Right renal pelvis (tissue), 4 donors: Measurements from ENCODE around the gene FABP7. TPM values are rescaled to one million over a fixed set of nuclear protein-coding genes. Genes with fewer than 3 reads are reported as not detected.

ENCODE experiments used
- DNase-seq, 4 donors: peaks; one replicate each; pipeline ENCODE4 v3.0.0-alpha.2; 2013; ENCODE audit warnings: low read depth in 4 of 4, low spot score in 3 of 4, missing footprints in 1 of 4
- polyA plus RNA-seq, 4 donors: library from polyadenylated mRNA; unstranded; fragments of 120-200 nt; gene quantifications; one replicate each; pipeline ENCODE4 v1.2.1, GENCODE V29; 2013; ENCODE audit not compliant: insufficient read length in 4 of 4

The FABP7 gene
- polyA plus RNA-seq, 4 donors, result 0.17 to 0.35 (median 0.25) TPM

DNA sequence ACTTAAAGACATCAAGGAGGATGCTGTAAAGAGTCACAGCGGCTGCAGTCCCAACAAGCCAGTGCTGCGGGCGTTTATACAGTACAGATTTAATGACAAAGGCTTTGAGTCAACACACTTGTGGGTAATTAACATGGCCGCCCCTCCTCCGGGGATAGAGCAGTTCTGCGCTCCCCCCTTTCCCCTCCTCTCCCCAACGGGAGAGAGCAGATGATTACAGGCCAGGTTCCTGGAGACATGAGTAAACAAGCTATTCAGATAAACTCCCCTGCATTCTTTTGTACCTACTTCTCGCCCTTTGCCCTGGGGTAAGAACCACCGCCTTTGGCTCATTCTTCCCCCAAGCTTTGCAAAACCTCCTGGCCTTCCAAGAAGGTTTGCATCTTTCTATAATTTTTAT, 23.6 kb upstream of the FABP7 start:
- no peak for DNase-seq

DNA sequence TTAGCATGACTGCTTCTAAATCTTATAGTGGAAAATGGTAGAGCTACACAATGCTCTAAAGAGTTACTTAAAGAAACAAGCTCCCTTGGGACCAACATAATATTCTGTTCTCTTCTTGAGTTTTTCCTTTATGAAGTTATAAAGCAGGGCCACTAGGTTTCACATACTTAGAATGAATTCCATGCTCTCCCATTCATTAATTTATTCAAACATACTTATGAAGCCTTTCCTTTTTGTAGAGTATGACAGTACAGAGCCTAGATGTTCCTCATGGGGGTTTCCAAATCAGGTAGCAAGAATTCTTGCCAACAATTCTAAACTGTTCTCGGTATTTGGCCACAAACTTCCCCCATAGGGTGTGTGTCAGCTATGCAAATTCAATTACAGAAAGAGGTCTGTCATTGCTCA, 20.6 kb upstream of the FABP7 start:
- DNase-seq, result no peak

DNA sequence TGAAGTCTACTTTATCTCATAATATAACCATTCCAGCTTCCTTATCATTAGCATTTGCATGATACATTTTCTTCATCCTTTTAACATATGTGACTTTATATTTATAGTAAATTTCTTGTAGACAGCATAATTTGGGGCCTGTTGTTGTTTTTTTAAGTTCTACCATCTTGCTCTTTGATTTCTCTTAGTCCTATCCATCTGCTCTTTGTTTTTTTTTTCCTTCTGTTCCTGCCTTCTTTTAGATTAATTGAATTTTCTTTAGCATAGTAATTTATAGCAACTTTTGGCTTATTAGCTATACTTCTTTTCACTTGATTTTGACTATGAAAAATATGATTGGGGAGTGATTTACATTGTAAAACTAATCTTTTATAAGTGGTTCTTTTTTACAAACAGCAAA, 19.2 kb upstream of the FABP7 start:
- no peak for DNase-seq

DNA sequence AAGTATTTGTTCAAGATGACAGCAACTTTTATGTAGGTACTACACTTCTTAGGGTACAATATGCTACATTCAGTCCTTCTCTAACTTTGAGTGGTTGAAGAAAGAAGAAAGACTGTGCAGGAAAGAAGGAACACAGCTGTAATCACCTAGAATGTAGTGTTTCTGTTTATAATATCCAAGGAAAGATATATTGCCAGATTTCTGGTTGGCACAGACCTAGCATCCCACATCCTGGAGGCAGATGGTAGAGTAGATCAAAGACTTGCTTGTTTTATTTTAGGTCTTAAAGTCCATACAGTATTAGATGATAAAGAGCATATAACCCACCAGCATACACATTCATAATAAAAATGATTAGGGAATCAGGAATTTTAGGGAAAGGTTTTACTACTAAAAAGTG, 13.3 kb upstream of the FABP7 start:
- DNase-seq, result no peak

DNA sequence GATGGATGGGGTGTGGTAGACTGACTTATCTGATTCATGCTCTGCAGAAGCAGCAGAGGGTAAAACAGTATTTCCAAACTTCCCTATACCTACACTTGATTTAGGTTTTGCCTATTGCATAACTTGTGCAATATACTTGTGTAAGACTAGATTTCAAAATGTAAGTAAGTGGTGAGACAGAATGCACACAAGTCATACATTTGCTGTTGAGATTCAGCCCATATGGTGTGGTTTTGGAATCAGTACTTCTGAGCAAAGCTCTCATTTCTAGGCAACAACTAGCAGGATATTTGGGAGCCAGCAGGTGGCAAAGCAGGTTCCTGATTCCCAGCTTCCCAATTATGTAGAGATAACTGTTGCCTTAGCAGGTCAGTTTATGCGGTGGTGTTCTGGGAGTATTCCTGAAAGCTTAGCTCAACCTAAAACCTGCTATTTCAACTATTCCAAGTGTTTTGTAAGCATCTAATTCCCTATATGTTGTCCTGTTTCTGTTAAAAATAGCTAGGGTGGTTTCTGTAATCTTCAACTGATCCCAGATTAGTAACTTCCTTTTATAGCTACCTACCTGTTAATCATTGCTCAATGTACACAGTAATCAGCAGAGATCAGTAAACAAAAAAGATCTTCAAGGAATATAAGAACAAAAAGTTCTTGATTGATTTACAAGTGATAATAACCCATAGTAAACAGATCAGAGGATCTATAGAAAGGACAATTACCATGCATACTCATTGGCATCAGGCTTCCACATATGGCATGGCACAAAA, 8.5 kb upstream of the FABP7 start:
- no peak for DNase-seq

DNA sequence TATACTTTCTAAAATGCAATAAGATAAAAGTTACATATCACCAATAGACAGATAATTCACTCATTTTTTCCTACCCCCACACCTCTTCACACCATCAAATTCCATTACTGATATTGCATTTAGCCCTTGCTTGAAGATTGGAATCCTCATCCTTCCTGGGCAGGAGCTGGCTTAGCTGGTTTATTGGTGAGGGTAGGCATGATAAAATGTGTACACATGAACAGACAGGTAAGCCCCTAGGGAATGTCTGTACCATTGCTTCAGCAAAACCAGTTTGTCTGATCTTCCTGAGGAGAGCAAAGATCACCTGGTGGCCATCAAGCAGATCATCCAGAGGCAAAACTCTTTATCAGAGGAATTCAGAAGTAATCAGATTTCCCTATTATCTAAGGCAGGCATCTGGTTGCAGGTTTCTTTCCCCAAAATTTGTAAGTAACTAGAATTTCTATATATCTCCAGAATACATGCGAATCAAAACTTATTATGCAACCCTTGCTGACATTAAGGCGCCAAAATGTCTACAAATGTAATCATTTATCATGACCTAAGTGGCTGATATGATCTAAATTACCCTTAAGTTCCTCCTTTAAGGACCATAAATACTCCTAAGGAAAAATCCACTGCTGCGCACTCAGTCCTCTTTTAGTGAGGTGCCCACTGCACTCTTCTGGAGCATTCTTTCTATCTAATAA, 6.6 kb upstream of the FABP7 start:
- no peak for DNase-seq

DNA sequence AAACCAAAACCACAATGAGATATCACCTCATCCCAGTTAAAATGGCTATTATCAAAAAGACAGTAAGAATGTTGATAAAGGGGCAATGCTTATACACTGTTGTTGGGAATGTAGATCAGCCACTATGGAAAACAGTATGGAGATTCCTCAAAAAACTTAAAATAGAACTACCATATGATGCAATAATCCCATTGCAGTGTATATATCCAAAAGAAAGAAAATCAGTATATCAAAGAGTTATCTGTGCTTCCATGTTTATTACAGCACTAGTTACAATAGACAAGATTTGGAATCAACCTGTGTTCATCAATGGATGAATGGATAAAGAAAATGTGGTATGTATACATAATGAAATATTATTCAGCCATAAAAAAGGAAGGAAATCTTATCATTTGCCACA, 3.5 kb upstream of the FABP7 start:
- no peak for DNase-seq

DNA sequence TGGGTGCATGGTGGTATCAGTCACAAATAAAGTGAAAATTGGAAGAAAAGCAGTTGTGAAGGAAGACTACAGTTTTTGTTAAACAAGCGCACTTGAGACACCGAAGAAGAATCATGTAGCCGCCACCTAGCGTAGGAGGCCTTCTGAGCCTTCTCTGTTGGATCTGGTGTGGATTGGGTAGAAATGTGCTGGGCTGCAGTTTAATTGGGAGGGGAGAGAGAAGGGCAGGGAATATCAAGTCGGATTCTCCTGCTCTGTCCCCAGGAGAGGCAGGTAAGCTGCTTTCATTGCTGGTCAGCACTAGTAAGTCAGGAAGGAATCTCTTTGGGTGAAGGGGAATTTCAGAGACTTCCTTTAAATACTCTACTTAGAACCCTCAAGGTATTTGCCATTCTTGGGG, 1.2 kb upstream of the FABP7 start:
- no peak for DNase-seq

DNA sequence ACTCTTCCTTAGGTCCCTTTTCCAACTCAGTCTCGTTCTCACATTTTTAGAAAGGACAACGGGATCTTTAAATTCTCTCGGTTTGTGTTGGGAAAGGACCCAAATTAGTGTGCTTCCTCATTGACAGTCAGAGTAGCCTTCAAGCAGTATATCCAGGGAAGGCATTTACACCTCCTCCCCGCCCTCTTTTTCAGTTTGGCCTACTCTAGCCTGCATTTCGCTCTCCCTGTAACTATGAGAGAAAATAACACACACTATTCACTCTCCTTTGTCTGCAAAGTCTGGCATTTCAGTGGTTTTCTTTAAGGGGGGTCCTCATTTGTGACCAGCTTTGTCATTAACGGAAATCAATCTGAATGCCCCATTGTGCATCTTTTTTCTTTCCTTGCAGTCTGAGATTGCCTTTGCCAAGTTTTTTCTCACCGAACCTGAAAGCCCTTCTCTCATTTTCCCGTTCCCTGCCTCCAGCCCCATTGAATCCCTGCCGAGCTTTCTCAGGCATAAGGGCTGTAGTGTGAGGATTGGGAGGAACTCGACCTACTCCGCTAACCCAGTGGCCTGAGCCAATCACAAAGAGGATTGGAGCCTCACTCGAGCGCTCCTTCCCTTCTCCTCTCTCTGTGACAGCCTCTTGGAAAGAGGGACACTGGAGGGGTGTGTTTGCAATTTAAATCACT, 393 bp upstream of the FABP7 start:
- no peak for DNase-seq

DNA sequence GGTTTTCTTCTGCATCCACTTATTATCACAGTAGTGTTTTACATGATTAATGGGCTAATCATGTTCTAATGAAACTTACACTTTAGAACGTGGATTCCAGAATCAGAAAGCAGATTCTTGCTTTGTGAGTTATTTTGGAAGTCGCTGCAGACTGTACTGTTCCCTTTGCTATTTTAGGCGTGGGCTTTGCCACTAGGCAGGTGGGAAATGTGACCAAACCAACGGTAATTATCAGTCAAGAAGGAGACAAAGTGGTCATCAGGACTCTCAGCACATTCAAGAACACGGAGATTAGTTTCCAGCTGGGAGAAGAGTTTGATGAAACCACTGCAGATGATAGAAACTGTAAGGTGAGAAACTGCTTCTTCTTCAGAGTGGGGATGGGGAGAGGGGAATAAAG, 598 bp downstream of the FABP7 start:
- DNase-seq, result no peak

DNA sequence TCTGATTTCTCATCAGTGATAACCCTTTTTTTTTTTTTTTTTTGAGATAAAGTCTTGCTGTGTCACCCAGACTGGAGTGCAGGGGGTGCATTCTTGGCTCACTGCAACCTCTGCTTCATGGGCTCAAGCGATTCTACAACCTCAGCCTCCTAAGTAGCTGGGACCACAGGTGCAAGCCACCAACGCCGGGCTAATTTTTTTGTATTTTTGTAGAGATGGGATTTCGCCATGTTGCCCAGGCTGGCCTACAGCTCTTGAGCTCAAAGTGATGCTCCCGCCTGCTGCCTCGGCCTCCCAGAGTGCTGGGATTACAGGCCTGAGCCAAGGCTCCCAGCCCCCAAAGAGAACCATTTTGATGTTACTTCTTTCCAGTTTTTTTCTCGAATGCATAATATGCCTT, 2.2 kb downstream of the FABP7 start:
- DNase-seq, result no peak

DNA sequence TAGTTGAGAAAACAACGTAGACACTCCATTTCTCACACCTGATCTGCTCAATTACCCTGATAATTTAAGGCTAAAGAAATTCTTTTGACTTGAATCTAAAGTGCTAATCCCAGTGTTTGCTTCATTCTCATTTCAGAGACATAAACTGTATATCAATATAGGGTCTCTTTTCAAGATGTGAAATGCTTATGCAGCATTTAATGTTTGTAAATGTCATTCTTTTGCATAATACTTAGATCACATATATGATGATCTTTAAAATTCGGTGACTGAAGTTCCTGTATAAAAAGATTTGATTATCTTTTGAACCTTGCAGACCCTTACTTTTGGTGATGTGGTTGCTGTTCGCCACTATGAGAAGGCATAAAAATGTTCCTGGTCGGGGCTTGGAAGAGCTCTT, 3.9 kb downstream of the FABP7 start:
- no peak for DNase-seq

DNA sequence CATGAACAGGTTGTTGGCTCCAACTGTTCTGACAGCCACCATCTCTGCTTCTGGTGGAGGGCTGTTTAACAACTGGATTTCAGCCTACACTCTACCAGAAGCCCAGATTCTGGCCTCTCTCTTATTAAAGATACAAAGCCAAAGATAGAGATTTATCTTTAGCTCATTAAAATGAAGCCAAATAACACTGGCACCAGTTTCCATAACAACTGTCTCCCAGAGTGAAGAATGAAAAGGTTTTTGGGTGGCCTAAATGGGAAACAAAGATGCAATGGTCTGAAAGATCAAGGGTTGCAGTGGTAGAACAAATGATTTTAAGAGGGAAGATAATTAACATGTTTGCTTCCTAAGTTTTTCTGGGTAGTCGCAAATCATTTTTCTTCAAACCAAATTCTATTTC, 6.4 kb downstream of the FABP7 start:
- DNase-seq, result no peak

DNA sequence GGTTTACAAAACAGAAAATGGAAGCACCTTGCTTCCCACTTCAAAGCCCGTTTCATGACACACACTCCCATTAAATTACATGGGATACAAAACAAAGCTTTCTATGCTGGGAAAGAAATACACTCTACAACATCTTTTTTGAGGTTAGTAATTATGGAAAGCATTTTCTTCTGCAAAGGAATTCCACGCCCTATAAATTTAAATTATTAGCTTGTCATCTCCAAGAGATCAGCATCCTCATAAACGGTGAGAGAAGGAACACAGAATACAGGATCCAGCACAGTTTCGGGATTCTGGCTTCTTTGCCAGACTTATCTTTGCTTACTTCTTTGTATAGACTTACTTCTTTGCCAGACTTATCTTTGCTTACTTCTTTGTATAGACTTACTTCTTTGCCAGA, 8.2 kb downstream of the FABP7 start:
- no peak for DNase-seq

DNA sequence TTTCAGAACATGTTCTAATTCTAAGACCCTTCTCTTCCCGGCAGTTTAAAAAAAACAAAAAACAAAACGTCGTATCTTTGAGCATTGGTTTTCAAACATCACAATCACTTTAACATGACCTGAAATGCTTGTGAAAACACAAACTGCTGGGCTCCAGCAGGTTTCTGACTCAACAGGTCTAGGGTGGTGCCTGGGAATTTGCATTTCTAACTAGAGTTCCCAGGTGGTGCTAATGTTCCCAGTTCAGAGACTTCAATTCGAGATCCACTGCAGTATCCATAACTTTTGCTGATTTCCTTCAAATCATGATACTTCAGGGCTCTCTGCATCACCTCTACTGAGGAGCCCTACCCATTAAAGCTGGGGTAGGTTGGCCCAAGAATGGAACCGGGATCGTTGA, 8.7 kb downstream of the FABP7 start:
- DNase-seq, result no peak

DNA sequence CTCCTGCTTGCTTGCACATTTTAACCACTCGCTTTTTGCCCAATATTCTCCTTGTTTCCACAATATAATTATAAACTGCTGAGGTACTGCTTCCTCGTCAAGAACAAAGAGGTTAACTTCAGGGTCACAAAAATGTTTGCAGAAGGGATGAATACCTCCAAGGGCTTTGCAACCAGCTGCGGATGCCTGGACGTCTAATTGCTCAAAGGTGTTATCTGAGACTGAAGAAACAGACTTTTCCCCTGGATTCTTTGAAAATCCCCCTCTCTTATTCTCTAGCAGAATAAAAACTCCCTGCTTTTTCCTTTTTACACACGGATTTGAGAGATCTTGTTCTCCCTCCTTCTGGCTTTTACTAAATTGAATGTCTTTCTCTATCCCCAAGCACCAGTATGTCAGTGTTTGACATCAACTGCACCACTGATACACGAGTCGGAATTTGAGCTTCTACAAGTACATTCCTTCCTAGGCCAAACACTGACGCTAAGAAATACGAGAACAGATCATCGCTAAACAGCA, 9.2 kb downstream of the FABP7 start:
- DNase-seq, result peak in 2 of 4 donors; percentile 52 to 59

DNA sequence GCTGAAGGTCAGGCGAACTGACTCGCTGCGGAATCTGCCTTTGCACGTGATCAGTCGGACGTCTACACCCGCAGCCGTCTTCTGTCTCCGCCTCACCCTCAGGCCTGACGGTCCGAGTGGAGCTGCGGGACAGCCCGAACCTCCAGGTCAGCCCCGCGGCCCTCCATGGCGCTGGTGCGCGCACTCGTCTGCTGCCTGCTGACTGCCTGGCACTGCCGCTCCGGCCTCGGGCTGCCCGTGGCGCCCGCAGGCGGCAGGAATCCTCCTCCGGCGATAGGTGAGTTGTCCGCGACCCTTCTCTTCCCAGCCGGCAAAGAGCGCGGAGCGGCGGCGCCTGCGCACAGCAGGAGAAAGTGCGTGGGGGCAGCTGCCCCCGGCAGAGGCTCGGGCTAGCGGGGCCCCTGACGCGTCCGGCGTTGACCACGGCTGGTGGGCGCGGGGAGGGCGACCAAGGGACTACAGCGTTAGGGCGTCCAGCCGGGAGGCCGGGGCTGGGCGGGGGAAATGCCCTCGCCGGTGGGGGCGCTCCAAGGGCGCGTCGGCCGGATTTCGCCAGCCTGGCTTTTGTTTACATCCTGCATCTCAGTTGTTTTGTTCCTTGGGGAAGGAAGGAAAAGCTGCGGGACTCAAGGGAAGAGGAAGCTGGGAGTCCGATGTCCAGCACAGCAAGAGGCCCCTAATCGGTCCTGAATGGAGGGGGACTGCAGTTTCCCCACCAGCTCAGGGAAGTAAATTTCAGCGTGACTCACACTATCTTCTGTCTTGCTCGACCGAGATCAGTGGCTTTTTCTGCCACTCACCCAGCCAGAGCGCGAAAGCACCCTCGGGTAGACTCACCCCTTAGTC, 9.9 kb downstream of the FABP7 start, which contains the start of gene SMPDL3A:
SMPDL3A (plus strand) TSS at position 77 of the 846 bp plus-strand sequence; CDS start at position 166, 89 bp downstream.
- peak in 3 of 4 donors; percentile 46 to 72 (median 65) for DNase-seq

DNA sequence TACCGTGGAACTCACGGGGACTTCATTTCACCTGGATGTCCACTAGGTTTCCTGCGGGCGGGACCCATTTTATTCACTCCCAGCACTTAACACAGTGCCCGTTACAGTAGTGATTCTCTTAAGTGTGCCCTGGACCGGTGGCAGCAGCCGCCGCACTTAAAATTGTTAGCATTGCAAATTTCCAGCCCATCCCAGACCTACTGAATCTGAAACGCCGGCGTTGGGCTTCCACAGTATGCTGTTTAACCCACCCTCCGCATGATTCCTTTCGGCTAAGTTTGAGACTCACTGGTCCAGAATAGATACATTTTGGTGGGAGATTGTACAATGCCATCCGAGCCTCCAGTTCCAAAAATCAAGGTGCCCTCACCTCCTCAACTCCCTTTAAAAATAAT, 10.5 kb downstream of the FABP7 start:
- DNase-seq, result no peak

DNA sequence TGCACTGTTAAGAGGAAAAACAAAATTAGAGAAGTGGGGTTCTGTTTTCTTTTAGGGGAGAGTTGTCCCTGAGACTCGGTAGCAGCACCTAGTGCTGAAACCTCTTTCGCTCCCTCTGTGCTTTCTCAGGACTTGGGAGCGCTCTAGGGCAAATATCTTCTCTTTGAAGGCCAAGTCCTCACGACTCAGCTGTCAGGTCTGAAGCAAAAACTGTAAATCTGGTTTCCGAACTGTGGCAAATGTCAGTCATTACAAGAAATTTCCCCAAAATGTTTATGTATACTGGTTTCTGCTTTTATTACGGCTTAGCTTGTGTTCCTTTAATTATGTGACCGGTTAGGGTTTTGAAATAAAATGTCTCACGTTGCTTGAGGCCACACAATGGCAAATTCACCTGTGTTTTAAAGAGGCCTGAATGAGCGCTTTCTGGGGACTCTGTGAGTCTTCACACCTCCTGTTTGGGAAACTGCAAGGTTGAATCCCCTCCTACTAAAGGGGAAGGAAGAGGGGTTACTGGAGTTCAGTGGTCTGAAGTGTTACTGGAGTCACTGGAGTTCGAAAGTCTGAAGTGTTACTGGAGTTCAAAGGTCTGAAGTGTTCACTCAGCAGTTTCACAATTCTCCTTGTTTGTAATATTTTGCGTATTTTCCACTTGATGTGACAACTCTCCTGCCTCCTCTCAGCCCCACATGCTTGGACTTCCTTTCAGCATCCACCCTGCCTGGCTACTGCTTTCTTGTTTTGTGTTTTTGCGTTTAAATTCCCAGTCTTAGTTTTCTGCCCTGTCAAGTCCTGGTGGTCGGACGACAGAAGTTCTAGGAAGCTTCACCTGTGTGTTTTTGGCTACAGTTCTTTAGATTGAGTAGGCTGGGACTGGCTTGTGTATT, 11.2 kb downstream of the FABP7 start:
- DNase-seq, result no peak

DNA sequence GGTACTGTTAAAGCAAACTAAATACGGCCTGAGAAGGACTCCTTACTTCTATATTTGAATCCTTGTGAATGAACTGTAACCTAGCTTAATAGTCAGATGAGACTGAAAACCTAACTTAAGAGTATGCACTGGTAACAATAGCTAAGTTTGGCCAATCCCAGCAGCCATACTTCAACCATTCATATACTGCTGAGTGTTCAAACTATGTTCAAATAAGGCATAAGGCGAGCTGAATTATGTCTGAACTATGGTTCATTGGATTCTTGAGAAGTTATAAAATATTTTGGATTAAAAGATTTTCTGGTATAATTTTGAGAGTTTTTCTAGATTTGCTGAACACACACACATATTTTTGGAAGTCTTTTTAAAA, 11.8 kb downstream of the FABP7 start:
- no peak for DNase-seq
